ENCODE measurements around the gene FADS1.

The FADS1 gene

DNA sequence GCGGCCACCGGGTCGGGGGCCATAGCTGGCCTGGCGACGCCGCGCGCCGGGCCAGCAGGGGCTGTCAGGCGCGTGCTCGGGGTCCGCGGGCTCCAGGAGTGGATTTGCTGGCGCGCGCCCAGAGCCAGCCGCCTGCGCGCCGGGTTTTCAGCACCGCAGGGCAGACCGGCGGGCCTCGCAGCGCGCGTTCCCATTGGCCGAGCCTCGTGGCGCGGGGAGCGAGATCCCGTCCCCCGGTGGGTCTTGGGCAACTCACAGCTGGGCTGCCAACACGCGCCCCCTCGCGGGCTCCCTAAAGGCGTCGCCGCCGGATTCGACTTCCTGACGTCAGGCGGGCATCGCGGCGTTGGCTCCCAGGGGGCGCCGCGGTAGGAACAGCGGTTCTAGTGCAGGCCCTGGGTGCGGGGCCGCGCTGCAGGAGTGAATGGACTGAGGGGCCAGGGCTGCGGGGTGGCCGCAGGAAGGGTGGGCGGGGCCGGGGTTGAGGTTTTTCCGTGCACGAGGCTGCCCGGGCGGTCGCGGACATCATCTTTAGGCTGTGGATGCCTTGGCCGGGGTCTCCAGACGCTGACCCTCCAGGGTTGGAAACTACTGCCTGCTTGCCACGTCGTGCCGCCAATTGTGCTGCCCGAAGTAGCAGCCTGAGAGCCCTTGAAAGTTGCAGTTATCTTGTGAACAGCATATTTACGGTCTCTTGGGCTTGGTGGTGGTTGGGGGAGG lies at the start of gene FADS1:
TSS of gene FADS1 (minus strand) at position 268 of the 720 bp plus-strand sequence. CDS start at position 194, 74 bp downstream.
- peak; percentile 94 to 96 for DNase-seq

DNA sequence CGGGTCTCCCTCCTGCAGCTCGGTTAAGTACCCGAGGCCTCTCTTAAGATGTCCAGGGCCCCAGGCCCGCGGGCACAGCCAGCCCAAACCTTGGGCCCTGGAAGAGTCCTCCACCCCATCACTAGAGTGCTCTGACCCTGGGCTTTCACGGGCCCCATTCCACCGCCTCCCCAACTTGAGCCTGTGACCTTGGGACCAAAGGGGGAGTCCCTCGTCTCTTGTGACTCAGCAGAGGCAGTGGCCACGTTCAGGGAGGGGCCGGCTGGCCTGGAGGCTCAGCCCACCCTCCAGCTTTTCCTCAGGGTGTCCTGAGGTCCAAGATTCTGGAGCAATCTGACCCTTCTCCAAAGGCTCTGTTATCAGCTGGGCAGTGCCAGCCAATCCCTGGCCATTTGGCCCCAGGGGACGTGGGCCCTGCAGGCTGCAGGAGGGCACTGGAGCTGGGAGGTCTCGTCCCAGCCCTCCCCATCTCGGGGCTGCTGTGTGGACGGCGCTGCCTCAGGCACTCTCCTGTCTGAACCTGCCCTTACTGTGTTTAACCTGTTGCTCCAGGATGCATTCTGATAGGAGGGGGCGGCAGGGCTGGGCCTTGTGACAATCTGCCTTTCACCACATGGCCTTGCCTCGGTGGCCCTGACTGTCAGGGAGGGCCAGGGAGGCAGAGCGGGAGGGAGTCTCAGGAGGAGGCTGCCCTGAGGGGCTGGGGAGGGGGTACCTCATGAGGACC lies 49.6 kb upstream of the FADS1 start:
- no peak for DNase-seq

DNA sequence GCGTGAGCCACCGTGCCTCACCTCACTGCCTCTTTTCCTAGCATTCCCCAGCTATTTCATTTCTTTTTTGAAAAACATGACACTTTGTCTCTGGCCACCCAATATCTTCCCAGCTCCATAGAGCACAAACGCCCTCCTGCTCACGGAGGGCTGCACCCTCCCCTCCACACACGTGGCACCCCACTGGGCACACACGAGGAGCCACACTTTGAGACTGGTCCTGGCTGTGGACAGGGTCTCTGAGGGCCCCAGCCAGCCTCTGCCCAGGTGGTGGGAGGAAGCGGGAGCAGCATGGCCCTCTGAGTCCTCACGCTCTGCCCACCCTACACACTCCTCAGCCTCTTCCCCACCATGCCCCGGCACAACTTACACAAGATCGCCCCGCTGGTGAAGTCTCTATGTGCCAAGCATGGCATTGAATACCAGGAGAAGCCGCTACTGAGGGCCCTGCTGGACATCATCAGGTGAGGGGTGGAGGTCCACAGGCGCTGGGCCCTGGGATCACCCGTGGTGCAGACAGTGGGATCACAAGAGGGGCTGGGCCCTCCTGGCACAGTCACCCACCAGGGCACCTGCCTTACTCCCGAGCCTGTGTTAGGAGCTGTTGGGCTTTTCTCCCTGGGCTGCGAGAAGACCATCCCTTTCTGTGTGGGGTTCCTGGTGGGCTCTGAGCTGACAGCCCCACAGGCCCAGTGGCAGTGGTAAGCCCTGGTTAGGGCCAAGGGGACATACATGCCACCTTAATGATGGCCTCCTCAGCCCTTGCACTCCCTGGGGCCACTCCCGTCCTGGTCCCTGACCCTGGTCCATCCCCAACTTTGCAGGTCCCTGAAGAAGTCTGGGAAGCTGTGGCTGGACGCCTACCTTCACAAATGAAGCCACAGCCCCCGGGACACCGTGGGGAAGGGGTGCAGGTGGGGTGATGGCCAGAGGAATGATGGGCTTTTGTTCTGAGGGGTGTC lies 48.3 kb upstream of the FADS1 start:
- DNase-seq, result no peak

DNA sequence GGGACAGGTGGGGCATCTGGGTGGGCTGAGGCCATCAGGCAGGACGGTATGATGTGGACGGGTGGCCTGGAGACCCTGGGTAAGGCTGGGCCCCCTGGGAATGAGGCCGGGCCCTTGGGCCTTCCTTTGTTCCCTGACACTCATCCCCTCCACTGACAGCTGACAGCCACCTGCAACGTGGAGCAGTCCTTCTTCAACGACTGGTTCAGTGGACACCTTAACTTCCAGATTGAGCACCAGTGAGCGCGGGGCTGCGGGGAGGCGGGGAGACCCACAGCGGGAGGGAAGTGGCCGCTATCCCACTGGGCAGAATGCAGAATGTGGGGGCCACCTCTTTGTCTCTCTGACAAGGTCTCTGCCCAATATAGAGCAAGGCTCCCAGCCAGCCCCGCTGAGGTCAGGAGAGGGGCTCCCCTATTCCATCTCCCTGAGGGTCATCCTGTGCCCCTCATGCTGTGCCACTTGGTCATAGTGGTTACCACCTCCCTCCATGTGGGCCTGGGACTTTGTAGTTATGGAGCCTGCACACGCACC lies 46.8 kb upstream of the FADS1 start:
- no peak for DNase-seq

DNA sequence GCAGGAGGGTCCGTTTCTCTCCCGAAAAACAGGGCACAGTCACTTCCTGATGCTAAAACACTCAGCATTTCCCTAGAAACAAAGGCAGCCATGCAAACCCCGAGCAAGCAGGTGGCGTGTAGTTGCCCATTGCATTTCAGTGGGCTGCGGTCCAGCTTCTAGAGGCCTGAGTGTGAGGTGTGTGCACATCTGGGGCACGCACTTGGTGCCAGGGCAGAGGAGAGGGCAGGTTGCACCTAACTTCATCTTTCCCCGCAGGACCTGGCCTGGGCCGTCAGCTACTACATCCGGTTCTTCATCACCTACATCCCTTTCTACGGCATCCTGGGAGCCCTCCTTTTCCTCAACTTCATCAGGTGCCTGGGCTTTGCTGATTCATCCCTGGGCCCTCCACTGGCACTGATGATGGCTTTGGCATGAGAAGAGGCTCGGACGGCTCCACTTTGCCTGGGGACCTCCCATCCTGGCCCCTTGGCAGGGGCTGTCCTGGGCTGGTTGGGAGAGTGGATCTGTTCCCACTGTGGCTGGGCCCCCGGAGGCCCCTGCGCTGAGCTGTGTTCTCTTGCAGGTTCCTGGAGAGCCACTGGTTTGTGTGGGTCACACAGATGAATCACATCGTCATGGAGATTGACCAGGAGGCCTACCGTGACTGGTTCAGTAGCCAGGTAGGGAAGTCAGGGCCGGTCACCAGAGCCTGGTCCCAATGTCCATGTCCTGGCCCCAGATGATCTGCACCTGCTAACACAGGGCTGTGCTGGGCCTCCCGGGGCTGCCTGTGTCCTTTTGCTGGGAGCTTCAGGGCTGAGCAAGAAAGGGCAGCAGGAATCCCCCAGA lies 46.1 kb upstream of the FADS1 start:
- DNase-seq, result no peak

DNA sequence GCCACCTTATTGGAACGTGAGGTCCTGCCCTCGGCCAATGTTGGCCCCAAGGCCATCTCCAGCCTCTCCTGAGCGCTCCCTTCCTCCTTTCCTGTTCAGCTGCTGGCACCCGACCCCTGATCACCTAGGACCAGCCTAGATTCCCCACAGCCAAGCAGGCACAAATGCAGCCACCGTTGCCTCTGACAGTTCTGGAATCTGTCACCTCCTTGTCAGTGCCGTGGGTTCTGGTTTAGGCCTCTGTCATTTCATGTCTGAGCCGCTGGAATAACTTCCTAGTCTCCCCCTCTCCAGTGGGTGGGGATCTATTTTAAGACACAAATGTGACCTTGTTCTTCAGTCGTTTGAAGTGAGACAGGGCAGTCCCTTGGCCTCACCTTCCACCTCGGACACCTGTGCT lies 44.8 kb upstream of the FADS1 start:
- DNase-seq, result no peak

DNA sequence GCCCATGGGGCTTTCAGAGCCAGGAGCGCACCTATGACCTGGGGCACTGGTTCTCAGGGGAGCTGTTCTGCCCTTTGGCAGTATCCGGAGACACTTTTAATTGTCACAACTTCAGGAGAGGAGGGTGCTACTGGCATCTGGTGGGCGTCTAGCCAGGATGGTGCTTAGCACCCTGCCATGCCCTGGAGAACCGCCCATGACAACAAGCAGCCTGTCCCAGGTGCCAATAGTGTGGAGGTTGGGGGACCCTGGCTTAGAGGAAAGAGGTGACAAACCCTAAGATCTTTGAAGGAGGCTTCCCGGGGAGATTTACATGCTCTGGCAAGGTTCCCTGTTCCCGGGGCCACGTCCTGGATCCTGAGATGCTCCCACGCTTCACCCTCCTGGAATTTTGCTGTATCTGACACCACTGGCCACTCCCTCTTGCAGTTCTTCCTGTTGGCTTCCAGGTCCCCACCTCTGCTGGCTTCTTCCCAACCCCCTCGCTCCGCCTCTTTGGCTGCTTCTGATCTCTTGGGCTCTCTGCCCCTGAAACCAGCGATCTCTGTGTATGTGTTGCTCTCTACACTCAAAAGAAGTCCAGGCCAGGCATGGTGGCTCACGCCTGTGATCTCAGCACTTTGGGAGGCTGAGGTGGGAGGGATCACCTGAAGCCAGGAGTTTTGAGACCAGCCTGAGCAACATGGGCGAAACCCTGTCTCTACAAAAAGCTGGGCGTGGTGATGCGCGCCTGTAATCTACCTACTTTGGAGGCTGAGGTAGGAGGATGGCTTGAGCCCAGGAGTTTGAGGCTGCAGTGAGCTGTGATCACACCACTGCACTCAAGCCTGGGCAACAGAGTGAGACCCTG lies 43.5 kb upstream of the FADS1 start:
- DNase-seq, result no peak

DNA sequence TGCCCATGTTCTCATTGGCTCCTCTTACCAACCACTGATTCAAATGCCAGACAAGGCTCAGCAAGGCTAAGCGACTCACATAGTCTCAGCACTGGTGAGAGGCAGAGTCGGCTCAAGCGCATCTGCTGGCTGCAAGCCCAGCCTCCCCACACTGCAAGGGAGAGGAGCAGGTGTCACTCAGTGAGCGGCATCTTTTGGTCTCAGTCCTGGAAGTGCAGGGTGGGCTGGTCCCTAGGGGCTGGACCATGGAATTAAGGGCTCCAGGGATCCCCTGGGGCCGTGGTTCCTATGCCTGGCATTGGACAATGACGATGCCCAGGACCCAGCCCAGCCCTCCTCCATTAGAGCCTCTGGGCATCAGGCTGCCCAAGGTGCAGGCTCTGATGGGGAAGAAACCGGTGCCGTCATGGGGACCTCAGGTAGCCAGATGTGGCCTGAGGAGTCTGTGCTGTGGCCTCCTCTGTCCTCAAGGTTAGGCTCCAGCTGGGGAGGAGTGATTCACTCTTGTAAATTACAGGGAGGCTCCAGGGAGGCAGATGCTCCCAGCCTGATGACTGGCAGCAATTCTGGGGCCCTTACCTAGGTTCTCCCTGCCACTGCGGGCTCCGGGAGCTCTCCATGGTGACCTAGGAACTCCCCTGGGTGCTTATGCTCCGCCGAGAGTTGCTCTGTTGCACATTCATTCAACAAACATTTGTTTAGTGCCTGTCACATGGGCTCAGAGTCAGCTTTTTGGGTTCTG lies 39.3 kb upstream of the FADS1 start:
- DNase-seq, result no peak

DNA sequence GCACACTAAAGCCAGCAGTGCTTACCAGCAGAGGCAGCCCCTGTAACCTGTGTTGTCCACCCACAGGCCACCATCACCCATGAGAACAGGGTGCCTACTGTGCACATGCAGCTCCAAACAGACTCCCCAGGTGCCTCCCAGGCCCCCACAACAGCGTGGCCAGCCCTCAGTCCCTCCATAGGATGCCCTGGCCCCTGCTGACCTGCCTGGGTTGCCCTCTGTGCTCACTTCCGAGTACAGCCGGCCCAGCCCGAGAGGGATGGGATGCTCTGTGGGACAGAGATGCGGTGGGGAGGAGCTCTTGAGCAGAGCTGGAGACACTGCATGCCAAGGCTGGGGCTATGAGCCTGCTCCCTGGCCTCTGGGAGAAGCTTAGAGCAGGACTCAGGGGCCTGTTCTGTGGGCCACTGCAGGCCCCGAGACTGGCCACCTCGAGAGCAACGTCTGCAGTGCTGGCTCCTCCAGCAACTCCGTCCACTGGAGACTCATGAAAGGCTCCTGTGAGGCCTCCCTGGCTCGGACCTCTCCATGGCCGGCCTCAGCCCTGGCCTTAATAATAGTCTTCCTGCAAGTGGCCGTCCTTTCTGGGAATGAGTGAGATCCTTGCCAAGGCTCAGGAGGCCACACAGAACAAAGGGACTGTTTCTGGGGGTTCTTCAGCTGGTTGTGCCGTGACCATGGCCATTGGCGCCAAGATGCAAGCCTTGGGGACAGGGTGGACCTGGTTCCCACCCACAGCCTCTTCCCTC lies 38.3 kb upstream of the FADS1 start:
- DNase-seq, result no peak

DNA sequence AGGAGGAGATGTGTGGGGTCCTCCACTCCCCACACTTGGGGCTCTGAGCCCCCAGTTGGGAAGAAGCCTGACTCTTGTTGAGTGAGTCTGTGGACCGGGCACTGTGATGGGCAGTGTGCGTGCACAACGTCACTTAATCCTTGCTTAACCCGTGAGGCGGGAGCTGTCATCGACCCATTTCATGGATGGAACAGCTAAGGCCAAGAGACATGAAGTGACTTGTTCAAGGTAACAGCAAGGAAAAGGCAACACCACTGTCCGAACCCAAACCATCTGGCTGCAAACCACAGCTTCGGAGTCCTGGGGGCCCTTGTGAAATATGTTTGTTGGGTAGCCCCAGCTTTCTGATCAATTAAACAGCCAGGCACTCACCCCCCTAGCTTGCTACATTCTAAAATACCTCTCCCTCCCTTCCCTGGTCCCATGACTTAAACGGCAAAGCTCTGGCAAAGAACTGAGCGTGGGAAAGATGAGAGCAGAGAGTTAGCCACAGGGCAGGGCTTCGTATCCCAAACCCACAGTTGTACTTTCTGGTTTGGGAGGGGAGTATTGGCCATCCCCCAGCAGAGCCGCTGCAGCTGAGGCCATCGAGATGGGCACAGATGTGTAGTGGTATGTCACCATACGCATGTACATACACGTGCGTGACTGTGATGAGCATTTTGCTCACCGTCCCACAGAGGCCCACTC lies 37.5 kb upstream of the FADS1 start:
- no peak for DNase-seq

DNA sequence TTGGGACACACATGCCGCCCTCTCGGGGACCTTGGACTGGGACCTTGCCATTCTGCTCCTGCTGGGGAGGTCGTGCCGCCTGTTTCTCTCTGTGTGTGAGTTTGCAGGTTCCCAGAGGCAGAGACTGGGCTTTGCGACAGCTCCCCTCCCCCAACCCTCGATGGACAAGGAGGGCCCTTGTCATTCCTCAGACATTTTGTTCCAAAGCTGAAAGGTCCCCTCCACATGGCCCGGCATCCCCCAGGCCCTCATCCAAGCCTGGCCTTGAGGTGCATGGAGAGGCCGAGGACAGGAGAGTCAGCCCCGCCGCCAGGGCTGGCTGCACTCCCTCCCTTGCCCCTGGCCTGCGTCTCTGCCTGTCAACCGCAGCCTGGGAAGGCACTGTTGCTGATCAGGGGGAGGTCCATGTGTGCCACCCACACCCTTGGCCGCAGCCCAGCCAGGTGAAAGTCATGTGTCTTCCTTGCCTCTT lies 36.9 kb upstream of the FADS1 start:
- DNase-seq, result no peak

DNA sequence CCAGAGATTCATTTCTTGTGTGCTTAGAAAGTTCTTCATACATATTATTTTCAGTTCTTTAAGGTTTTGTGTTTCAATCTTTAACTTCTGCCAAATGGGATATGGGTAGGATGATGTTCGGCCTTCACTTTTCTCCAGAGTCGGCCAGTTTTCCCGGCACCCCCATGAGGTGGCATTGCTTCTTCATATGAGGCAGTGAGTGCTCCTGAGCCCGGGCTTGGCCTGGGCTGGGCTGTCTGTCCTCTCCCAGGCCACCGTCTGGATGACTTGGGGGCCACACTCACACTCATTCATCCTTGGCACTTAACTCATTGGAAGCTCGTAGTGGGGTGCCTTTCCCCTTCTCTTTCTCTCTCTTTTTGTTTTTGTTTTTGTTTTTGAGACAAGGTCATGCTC lies 35.1 kb upstream of the FADS1 start:
- DNase-seq, result no peak

DNA sequence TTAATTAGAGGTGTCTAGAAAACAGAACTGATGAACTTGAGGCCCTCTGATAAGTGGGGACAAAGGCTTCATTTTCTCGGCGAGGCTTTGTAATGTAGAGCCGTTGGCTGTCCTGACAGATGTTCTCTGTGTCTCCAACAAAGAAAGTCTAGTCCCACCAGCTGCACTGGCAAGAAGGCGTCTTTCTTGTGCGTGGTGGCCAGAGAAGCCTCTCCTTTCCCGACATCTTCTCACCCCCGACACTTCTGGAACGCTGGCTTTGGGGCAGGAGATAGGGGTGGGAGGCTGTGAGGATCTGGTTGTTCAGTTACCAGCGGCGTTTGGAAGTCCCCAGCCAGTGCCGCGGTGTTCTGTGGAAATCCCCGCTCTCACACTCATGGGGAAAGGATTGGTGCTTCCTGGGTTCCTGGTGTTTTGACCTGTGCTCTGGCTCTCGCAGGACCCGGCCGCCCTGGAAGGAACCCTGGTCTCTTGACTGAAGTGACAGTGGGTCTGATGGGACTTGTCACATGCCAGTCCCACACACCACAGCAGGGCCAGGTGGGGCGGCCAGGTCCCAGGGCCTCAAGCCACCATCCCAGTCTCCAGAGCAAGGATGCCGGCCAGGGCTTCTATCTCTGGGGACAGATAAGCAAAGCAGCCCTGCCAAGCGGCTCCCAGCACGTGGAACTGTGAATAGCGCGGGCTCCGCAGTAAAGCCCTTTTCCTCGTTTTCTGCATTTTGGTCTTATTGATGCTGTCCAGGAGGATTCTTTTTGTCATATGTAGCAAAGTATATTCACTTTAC lies 34.5 kb upstream of the FADS1 start:
- no peak for DNase-seq

DNA sequence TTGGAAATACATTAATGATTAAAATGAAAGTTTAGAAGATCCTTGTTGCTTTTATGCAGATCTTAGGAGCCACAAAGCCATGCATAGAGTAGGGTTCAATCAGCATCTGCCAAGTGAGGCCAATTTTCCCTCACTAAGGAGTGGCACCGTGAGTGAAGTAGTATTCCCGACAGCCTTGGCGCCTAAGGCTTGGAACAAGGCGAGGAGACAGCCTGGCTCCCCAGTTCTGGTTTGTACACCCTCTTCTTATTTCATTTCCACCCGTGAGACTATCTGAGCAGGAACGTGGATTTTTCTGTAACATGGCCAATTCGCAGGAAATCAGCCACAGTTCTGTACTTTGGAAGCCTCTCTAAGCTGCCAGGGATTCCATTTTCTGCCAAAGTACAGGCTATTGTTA lies 33.9 kb upstream of the FADS1 start:
- no peak for DNase-seq

DNA sequence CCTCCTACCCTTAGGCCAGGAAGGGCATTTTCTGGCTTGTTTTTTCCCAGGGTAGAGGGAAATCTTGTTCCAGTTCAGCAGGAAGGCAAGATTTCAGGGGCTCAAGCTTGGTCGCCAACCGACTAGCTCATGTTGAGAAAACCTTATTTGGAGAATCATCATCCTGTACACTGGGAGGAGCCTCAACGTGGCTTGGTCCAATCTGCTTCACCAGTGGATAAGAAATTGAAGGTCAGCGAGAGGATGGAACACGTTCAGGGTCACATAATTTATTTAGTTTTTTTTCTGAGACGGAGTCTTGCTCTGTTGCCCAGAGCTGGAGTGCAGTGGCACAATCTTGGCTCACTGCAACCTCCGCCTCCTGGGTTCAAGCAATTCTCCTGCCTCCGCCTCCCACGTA lies 31.8 kb upstream of the FADS1 start:
- no peak for DNase-seq

DNA sequence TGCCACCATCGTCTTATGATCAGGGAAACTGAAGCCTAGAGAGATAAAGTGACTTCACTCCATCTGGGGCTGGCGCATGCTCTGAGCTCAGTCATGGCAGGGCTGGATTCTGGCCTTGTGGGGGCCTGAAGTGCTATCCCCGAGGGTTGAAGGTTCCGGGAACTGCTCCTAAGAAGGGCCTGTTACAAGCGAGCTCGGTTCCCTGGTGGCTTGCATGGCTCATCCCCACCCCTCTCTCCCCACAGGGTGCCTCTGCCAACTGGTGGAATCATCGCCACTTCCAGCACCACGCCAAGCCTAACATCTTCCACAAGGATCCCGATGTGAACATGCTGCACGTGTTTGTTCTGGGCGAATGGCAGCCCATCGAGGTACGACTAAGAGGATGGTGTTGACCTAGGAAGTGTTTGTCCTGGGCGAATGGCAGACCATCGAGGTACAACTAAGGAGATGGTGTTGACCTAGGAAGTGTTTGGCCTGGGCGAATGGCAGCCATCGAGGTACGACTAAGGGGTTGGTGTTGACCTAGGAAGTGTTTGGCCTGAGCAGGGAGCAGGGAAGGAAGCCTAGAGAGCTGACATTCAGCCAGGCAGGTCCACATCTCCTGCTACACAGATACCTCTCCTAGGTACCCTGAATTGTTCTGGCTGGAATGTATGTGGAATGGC lies 31.2 kb upstream of the FADS1 start:
- DNase-seq, result no peak

DNA sequence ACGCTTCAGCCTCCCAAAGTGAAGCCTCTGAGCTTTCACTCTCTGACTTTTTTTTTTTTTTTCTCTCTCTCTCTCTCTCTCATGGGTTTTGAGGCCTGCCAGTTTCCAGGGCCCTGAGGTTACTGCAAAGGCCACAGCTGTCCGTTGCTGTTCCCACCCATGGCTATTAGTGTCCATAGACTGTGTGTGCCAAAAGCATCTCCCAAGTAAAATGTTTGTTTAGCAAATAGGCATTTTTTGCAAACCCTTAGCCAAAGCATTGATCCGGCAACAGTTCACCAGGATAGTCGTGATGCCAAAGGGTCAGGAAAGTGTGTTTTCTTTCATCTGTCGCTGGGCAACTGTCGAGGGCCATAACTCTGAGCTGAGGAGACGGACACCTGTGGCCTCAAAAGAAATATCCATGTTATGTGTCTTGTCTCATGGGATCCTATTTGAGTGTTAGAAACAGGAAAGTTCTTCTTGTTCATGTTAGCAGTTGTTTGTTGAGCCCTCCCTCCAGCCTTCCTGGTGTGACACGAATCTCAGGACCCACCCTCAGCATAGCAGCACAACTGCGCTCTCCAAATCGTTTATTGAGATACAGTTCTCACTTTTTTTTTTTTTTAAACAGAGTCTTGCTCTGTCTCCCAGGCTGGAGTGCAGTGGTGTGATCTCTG lies 29.7 kb upstream of the FADS1 start:
- DNase-seq, result no peak

All from NCI-H1930 (cell line).